CD4-positive, alpha-beta T cell (primary cell): Measurements from ENCODE around the gene ZFP1. TPM values are rescaled to one million over a fixed set of nuclear protein-coding genes. Genes with fewer than 3 reads are reported as not detected.

Source experiments
- ATAC-seq: fragments of 200-7000 bp; cut with Tn5 transposase; one replicate; pipeline ENCODE4 v1.10.0; 2022; ENCODE audit warnings: mild to moderate bottlenecking; ENCODE audit not compliant: poor library complexity
- CTCF ChIA-PET: fragments of 350-600 bp; sonication (Branson Sonifier 250); formaldehyde crosslinking; loops from one replicate; lab custom pipeline; 2021; ENCODE audit warnings: antibody characterized with exemption, inconsistent platforms; lab: Charles Lee
- POLR2A ChIA-PET: fragments of 350-600 bp; sonication (Branson Sonifier 250); formaldehyde crosslinking; loops from one replicate; lab custom pipeline; 2021; ENCODE audit warnings: antibody characterized with exemption, inconsistent platforms; lab: Charles Lee
- DNase-seq, 14 experiments: peaks; one replicate each; pipeline ENCODE4 v3.0.0-alpha.2; 2013 to 2020; ENCODE audit warnings: mixed read lengths in 2 of 14
- H3K27ac ChIP-seq, 2 donors: one replicate each; pipeline versions ENCODE4 v1.5.1 to v1.7.0; 2013; ENCODE audit warnings: low read length in 2 of 2, low read depth in 1 of 2, mild to moderate bottlenecking in 1 of 2
- H3K27me3 ChIP-seq, 2 experiments: 1 replicate in 1 of 2; 2 replicates in 1 of 2; pipeline versions ENCODE4 v1.6.1 to v1.7.0; 2013; ENCODE audit warnings: low read length in 2 of 2, control low read depth in 1 of 2, mild to moderate bottlenecking in 1 of 2, moderate library complexity in 1 of 2; ENCODE audit not compliant: insufficient read depth in 2 of 2, control insufficient read depth in 1 of 2
- H3K36me3 ChIP-seq: one replicate; pipeline ENCODE4 v1.6.1; 2013; ENCODE audit warnings: low read length, control low read depth; ENCODE audit not compliant: insufficient read depth
- H3K4me1 ChIP-seq: one replicate; pipeline ENCODE4 v1.6.1; 2013; ENCODE audit warnings: low read length, control low read depth; ENCODE audit not compliant: insufficient read depth
- H3K4me3 ChIP-seq: one replicate; pipeline ENCODE4 v1.5.1; 2013; ENCODE audit warnings: mild to moderate bottlenecking, low read length, moderate library complexity
- H3K9me3 ChIP-seq, 2 experiments: 1 replicate in 1 of 2; 2 replicates in 1 of 2; pipeline versions ENCODE4 v1.6.1 to v1.7.0; 2013; ENCODE audit warnings: low read length in 2 of 2, mild to moderate bottlenecking in 2 of 2, control low read depth in 1 of 2, moderate library complexity in 1 of 2; ENCODE audit not compliant: control insufficient read depth in 1 of 2, insufficient read depth in 1 of 2
- H3K27ac Mint-ChIP-seq: one replicate; pipeline ENCODE4 v1.8.0; 2020; ENCODE audit warnings: mixed read lengths
- H3K27me3 Mint-ChIP-seq: one replicate; pipeline ENCODE4 v1.8.0; 2021; ENCODE audit warnings: mixed read lengths
- H3K36me3 Mint-ChIP-seq: one replicate; pipeline ENCODE4 v1.8.0; 2021; ENCODE audit warnings: low read depth, mixed read lengths
- H3K4me1 Mint-ChIP-seq: one replicate; pipeline ENCODE4 v1.8.0; 2021; ENCODE audit warnings: low read depth, mixed read lengths
- H3K4me3 Mint-ChIP-seq: one replicate; pipeline ENCODE4 v1.8.0; 2020; ENCODE audit warnings: mild to moderate bottlenecking, mixed read lengths
- H3K9me3 Mint-ChIP-seq: one replicate; pipeline ENCODE4 v1.8.0; 2020; ENCODE audit warnings: mixed read lengths
- CTCF ChIP-seq: fragments of 200-600 bp; IDR thresholded peaks from one replicate; pipeline ENCODE4 v1.8.0; 2022; ENCODE audit warnings: antibody characterized with exemption, mild to moderate bottlenecking
- intact Hi-C, 2 experiments: fragments of 100-400 bp; cut with DNase I in 1 of 2; cut with micrococcal nuclease in 1 of 2; formaldehyde crosslinking; loops; one replicate each; pipeline versions ENCODE4 v1.15.1 to v1.9.0; 2023 to 2025; cut with DNase I, micrococcal nuclease
- total RNA-seq, 174 experiments: library from RNA in 2 of 174; stranded (reverse) in 2 of 174; gene quantifications; one replicate each; pipeline ENCODE4 v1.2.3 and lab custom pipeline; 2021 to 2026

Gene ZFP1
- total RNA-seq, 2 experiments from 2014 or later = 6.2 to 7.5 TPM

- H3K36me3 ChIP-seq = peaks cover 9% of the 10 kb centered on the region
- H3K4me1 ChIP-seq = no peaks in the 10 kb centered on the region
- H3K9me3 Mint-ChIP-seq = peaks cover 20% of the 10 kb centered on the region
- no peak for TF ChIP-seq CTCF
- no peak overlapping the region for H3K4me3 Mint-ChIP-seq
- ChIA-PET CTCF (no interaction called here), POLR2A (no interaction called here)
- H3K27ac ChIP-seq = no peak overlapping the region
- no peak for ATAC-seq
- H3K27me3 Mint-ChIP-seq = no peaks in the 10 kb centered on the region
- H3K36me3 Mint-ChIP-seq = peaks cover 49% of the 10 kb centered on the region
- H3K27ac Mint-ChIP-seq = no peak overlapping the region
- intact Hi-C loops = no loop called here
- DNase-seq = no peak
- H3K9me3 ChIP-seq = peaks cover 37 to 68% of the 10 kb centered on the region in 2 experiments
- no peak overlapping the region for H3K4me3 ChIP-seq
- H3K27me3 ChIP-seq = no peaks in the 10 kb centered on the region
- H3K4me1 Mint-ChIP-seq = no peaks in the 10 kb centered on the region
Measured at GRCh38 chr16:75175074-75175473, 26.8 kb downstream of the ZFP1 start.

- Mint-ChIP-seq H3K36me3 (peaks cover 30% of the 10 kb centered on the region), H3K4me1 (no peaks in the 10 kb centered on the region), H3K27me3 (no peaks in the 10 kb centered on the region), H3K4me3 (no peak overlapping the region), H3K27ac (no peak overlapping the region), H3K9me3 (peaks cover 19% of the 10 kb centered on the region)
- peaks cover 37 to 50% of the 10 kb centered on the region in 2 experiments for H3K9me3 ChIP-seq
- H3K4me3 ChIP-seq = no peak overlapping the region
- intact Hi-C loops = no loop called here
- no peaks in the 10 kb centered on the region for H3K27me3 ChIP-seq
- H3K27ac ChIP-seq = no peak overlapping the region
- no peak for DNase-seq
- no peaks in the 10 kb centered on the region for H3K36me3 ChIP-seq
- H3K4me1 ChIP-seq = no peaks in the 10 kb centered on the region
- no peak for ATAC-seq
- no peak for TF ChIP-seq CTCF
- ChIA-PET POLR2A (no interaction called here), CTCF (no interaction called here)
Measured at GRCh38 chr16:75176926-75177325, 28.6 kb downstream of the ZFP1 start.

- Mint-ChIP-seq H3K27ac (no peak overlapping the region), H3K36me3 (peaks cover 7% of the 10 kb centered on the region), H3K4me1 (no peaks in the 10 kb centered on the region), H3K27me3 (no peaks in the 10 kb centered on the region), H3K4me3 (no peak overlapping the region), H3K9me3 (peaks cover 9% of the 10 kb centered on the region)
- no peak for TF ChIP-seq CTCF
- Histone ChIP-seq H3K36me3 (no peaks in the 10 kb centered on the region), H3K27me3 (no peaks in the 10 kb centered on the region), H3K27ac (no peak overlapping the region), H3K4me3 (no peak overlapping the region), H3K4me1 (no peaks in the 10 kb centered on the region), H3K9me3 (peaks cover 32 to 33% of the 10 kb centered on the region in 2 experiments)
- CTCF ChIA-PET = interaction anchor here (0.7 kb wide), 1 partner anchor 9 kb away, joined by 3 read pairs; no protein-coding TSS in a partner anchor
- intact Hi-C loops = no loop called here
- no peak for DNase-seq
- POLR2A ChIA-PET = no interaction called here
- no peak for ATAC-seq
Measured at GRCh38 chr16:75179208-75179607, 30.9 kb downstream of the ZFP1 start.
